ENCODE results near the gene RIN1. TPM values are rescaled to one million over a fixed set of nuclear protein-coding genes. Genes with fewer than 3 reads are reported as not detected.
A peak's percentile ranks its signal among the peaks of the same experiment; 100 is the strongest.

Gene RIN1
- polyA plus RNA-seq, 1 experiment: 6.7 TPM

DNA sequence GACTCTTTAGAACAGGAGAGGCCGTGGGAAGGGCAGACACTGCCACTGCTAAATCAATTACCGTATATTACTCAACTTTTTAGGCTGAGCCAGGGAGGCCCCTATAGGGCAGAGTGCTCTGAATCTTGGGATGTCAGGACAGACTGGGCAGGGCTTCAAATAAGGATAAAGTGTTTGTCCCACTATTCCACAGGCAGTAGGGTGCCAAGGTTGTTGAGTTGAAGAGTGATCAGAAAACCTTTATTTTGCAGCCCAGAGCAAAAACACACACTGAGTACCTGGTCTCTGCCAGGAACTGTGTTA is 12.8 kb upstream of the RIN1 start:
- Histone ChIP-seq H3K9me3 (ENCODE audit: control insufficient read depth, insufficient read depth, low read length) (peaks cover 3% of the 10 kb centered on the region; the same call in 1 of the 2 replicates), H3K27me3 (ENCODE audit: control insufficient read depth, insufficient read depth, low read length) (no peaks in the 10 kb centered on the region), H3K27ac (ENCODE audit: low read depth, low read length) (no peak overlapping the region), H3K4me3 (ENCODE audit: low read depth, low read length) (no peak overlapping the region)
- TF ChIP-seq, protein P1, sequence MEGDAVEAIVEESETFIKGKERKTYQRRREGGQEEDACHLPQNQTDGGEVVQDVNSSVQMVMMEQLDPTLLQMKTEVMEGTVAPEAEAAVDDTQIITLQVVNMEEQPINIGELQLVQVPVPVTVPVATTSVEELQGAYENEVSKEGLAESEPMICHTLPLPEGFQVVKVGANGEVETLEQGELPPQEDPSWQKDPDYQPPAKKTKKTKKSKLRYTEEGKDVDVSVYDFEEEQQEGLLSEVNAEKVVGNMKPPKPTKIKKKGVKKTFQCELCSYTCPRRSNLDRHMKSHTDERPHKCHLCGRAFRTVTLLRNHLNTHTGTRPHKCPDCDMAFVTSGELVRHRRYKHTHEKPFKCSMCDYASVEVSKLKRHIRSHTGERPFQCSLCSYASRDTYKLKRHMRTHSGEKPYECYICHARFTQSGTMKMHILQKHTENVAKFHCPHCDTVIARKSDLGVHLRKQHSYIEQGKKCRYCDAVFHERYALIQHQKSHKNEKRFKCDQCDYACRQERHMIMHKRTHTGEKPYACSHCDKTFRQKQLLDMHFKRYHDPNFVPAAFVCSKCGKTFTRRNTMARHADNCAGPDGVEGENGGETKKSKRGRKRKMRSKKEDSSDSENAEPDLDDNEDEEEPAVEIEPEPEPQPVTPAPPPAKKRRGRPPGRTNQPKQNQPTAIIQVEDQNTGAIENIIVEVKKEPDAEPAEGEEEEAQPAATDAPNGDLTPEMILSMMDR (IDR thresholded peaks at IDR 0.05; ENCODE audit: low read depth, low read length): no peak
- DNase-seq (ENCODE audit: low read depth, low spot score): no peak
- POLR2A ChIA-PET: interaction anchor here (0.7 kb wide), 1 partner anchor 1572 kb away, joined by 3 read pairs; no protein-coding TSS in a partner anchor
- CTCF ChIA-PET: interaction anchor here (1.1 kb wide), 1 partner anchor 37 kb away, joined by 14 read pairs; no protein-coding TSS in a partner anchor

DNA sequence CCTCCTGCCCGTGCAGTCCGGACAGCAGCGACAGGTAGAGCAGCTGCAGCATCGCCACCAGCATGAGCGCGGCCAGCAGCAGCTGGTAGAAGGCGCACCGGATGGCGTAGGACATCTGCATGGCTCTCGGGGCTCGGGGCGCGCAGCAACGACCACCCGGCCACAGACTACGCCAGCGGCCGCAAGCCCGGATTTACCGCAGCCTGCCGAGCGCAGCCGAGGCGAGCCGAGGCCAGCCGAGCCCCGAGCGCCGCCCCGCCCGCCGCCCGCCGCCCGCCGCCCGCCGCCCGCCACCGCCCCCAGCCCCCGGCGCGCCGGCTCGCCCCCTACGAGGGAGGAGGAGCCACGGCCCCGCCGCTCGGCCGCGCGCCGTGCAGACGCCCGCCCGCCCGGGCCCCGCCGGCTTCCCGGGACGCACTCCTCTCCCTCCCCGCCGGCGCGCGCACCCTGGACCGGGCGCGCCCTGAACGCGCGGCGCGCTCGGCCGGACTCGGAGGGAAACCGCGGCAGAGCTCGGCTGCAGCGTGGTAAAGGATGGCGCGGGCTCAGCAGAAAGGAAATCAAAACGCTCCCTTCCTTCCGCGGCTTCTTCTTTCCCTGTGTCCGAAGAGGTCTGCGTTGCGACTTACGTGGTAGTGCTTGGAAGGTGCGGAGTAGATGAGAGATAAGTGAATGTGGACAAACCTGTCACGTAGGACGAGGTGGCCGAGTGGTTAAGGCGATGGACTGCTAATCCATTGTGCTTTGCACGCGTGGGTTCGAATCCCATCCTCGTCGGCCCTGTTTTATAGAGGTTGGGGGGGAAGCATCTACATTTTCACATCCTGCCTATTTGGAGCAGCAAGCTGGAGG is 11.4 kb upstream of the RIN1 start, which contains the start of gene B4GAT1:
TSS of gene B4GAT1 (minus strand) at position 205 of the 852 bp plus-strand sequence. CDS start at position 121, 84 bp downstream.
- peaks cover 3% of the 10 kb centered on the region; the same call in 1 of the 2 replicates for H3K9me3 ChIP-seq (ENCODE audit: control insufficient read depth, insufficient read depth, low read length)
- peak within 1 kb of the TSS; percentile 68 for H3K27ac ChIP-seq (ENCODE audit: low read depth, low read length)
- TF ChIP-seq, protein P1 (IDR thresholded peaks at IDR 0.05; ENCODE audit: low read depth, low read length): no peak
- CTCF ChIA-PET: interaction anchor here (1.1 kb wide), 2 partner anchors 36 to 39 kb away, joined by 5 to 14 read pairs; no protein-coding TSS in a partner anchor
- H3K27me3 ChIP-seq (ENCODE audit: control insufficient read depth, insufficient read depth, low read length): no peaks in the 10 kb centered on the region
- DNase-seq (ENCODE audit: low read depth, low spot score): peak; percentile 83
- peak within 1 kb of the TSS; percentile 94 for H3K4me3 ChIP-seq (ENCODE audit: low read depth, low read length)
- POLR2A ChIA-PET: interaction anchor here (0.5 to 2.0 kb wide), 11 partner anchors 9 to 501 kb away, joined by 3 to 10 read pairs (median 3); partner anchors contain the start of genes CD248, RIN1 and YIF1A

DNA sequence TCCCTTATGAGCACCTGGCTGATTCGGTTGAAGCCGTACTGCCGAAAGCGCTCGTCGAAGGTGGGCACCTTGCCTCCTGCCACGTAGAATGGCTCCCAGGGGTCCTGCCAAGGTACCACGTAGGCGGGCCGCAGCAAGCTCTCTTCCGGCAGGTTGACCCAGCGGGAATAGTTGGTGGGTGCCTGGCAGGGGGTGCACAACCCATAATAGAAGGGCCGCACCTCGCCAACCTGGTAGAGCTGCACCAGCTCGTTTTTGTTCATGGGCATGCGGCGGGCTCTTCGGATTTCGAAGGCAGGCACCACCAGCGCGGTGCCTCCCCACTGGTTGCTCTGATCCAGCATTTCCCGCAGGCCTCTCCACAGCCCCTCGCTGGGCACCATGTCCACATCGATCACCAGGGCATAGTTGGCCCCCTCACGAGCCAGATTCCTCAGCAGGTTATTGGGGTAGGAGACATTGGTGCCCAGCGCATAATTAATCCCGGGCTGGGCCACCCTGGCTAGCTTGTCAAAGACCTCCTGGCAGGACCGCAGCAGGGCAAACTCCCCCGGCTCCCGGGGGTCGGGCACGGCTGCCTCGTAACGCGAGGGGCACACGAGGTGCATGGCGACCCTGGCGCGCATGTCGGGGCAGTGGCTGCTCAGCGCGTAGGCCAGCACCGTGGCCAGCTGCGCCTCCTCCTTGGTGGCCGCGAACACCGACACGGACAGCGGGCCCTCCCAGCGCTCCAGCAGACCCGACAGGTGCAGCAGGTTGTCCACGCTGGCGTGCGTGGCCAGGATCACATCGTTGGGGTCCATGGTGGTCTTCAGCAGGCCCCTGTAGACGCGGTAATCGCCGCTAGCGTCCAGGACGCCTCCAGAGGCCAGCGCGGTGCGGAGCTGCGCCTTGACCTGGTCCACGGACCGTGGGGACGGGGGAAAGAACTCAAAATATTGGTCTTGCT is 10.5 kb upstream of the RIN1 start:
- POLR2A ChIA-PET: interaction anchor here (1.2 to 2.0 kb wide), 3 partner anchors 10 to 34 kb away, joined by 3 to 10 read pairs (median 5); partner anchors contain the start of genes CD248 and RIN1
- CTCF ChIA-PET: interaction anchor here (0.5 to 1.9 kb wide), 2 partner anchors 62 to 65 kb away, joined by 3 to 5 read pairs; no protein-coding TSS in a partner anchor
- peak overlapping the region; percentile 94 for H3K4me3 ChIP-seq (ENCODE audit: low read depth, low read length)
- TF ChIP-seq, protein P1 (IDR thresholded peaks at IDR 0.05; ENCODE audit: low read depth, low read length): no peak
- DNase-seq (ENCODE audit: low read depth, low spot score): no peak
- no peaks in the 10 kb centered on the region for H3K27me3 ChIP-seq (ENCODE audit: control insufficient read depth, insufficient read depth, low read length)
- H3K9me3 ChIP-seq (ENCODE audit: control insufficient read depth, insufficient read depth, low read length): peaks cover 3% of the 10 kb centered on the region; the same call in 1 of the 2 replicates
- peak overlapping the region; percentile 65 for H3K27ac ChIP-seq (ENCODE audit: low read depth, low read length)

DNA sequence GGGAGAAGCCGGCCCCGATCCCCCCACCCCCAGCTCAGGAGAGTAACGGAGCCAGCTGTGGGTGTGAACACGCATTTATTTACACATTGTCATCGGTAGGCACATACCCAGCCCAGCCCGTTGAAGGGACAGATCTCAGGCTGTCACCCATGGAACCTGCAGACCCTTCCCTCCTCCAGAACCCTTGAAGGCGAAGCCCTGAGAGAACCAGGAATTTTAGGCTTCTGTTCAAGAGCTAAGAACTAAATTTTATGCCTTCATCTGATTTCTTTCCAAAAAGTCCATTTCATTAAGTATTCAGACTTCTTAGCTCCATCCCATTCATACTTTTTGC is 9.0 kb upstream of the RIN1 start:
- POLR2A ChIA-PET: interaction anchor here (0.6 to 2.1 kb wide), 4 partner anchors 9 to 176 kb away, joined by 3 to 13 read pairs (median 4); partner anchors contain the start of genes CD248 and RIN1
- Histone ChIP-seq H3K27me3 (ENCODE audit: control insufficient read depth, insufficient read depth, low read length) (no peaks in the 10 kb centered on the region), H3K4me3 (ENCODE audit: low read depth, low read length) (peak overlapping the region; percentile 99), H3K27ac (ENCODE audit: low read depth, low read length) (no peak overlapping the region), H3K9me3 (ENCODE audit: control insufficient read depth, insufficient read depth, low read length) (peaks cover 3% of the 10 kb centered on the region; the same call in 1 of the 2 replicates)
- CTCF ChIA-PET: interaction anchor here (0.8 to 2.1 kb wide), 9 partner anchors 9 to 93 kb away, joined by 3 to 12 read pairs (median 4); partner anchors contain the start of genes MRPL11 and RIN1
- DNase-seq (ENCODE audit: low read depth, low spot score): no peak
- TF ChIP-seq, protein P1 (IDR thresholded peaks at IDR 0.05; ENCODE audit: low read depth, low read length): no peak

All from AG04450 (cell line).